T follicular helper cell (primary cell): ENCODE measurements around the gene SNRNP70.
"Not testable (repeated sequence)": the region's sequence is repeated elsewhere in the genome, so short reads cannot be mapped to it uniquely, and the experiment has no call there.

Experiments
- DNase-seq: peaks from one replicate; pipeline ENCODE4 v3.0.0-alpha.2; 2020; ENCODE audit warnings: low read depth
- total RNA-seq, 2 experiments: gene quantifications; one replicate each; lab custom pipeline; 2026; lab: John Stamatoyannopoulos, UW

SNRNP70 gene, protein sequence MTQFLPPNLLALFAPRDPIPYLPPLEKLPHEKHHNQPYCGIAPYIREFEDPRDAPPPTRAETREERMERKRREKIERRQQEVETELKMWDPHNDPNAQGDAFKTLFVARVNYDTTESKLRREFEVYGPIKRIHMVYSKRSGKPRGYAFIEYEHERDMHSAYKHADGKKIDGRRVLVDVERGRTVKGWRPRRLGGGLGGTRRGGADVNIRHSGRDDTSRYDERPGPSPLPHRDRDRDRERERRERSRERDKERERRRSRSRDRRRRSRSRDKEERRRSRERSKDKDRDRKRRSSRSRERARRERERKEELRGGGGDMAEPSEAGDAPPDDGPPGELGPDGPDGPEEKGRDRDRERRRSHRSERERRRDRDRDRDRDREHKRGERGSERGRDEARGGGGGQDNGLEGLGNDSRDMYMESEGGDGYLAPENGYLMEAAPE
- total RNA-seq, result 287 to 563 reads per million in 2 experiments

GRCh38 chr19:49085020-49085867 lies at the start of gene SNRNP70:
Gene SNRNP70, plus strand, starts transcription at chr19:49085451. Its CDS starts 964 bp downstream, at chr19:49086415.
- peak; percentile 98 for DNase-seq

GRCh38 chr19:49036815-49037214 lies 48.4 kb upstream of the SNRNP70 start, which contains the start of gene CGB1:
Gene CGB1, minus strand, starts transcription at chr19:49036895. Its CDS starts 184 bp downstream, at chr19:49036711.
- DNase-seq, result not testable (repeated sequence)

GRCh38 chr19:49038111-49038510 lies 47.1 kb upstream of the SNRNP70 start:
- not testable (repeated sequence) for DNase-seq

GRCh38 chr19:49038557-49039276 lies 46.5 kb upstream of the SNRNP70 start:
- not testable (repeated sequence) for DNase-seq

DNA sequence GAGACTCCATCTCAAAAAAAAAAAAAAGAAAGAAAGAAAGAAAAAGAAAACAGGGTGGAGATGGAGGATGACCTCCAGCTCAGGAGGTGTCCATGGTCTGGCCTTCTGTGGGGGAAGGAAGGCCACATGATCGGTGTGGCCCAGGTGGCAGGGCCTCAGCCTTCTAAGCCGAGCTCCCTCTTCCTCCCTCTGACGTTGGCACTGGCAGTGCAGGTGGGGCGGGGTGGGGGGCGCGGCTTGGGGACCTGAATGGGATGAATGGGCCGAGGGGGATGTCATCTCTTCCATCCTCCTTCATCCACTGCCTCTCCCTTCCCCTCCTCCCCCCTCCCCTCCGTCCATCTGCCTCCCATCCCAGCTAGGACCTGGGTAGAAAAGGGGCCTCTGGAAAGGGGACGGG lies 45.5 kb upstream of the SNRNP70 start:
- not testable (repeated sequence) for DNase-seq

- DNase-seq, result no peak
These were observed 43.1 kb upstream of the SNRNP70 start for GRCh38 chr19:49042177-49042576.

- not testable (repeated sequence) for DNase-seq
These were observed 42.6 kb upstream of the SNRNP70 start for GRCh38 chr19:49042666-49043065.

DNA sequence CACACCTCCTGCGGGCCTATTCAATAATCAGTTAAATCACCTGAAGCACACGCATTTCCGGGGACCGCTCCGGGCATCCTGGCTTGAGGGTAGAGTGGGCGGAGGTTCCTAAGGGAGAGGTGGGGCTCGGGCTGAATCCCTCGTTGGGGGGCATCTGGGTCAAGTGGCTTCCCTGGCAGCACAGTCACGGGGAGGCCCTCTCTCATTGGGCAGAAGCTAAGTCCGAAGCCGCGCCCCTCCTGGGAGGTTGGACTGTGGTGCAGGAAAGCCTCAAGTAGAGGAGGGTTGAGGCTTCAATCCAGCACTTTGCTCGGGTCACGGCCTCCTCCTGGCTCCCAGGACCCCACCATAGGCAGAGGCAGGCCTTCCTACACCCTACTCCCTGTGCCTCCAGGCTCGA lies 41.7 kb upstream of the SNRNP70 start, which contains the start of gene CGB5:
TSS of gene CGB5 (plus strand) at position 301 of the 400 bp plus-strand sequence. CDS start 362 bp downstream, outside the sequence.
- DNase-seq, result not testable (repeated sequence)

DNA sequence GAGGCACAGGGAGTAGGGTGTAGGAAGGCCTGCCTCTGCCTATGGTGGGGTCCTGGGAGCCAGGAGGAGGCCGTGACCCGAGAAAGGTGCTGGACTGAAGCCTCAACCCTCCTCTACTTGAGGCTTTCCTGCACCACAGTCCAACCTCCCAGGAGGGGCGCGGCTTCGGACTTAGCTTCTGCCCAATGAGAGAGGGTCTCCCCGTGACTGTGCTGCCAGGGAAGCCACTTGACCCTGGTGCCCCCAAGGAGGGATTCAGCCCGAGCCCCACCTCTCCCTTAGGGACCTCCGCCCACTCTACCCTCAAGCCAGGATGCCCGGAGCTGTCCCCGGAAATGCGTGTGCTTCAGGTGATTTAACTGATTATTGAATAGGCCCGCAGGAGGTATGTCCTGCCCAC lies 36.2 kb upstream of the SNRNP70 start, which contains the start of gene CGB8:
TSS of gene CGB8 (minus strand) at position 101 of the 400 bp plus-strand sequence. CDS start 372 bp downstream, outside the sequence.
- DNase-seq, result not testable (repeated sequence)

DNA sequence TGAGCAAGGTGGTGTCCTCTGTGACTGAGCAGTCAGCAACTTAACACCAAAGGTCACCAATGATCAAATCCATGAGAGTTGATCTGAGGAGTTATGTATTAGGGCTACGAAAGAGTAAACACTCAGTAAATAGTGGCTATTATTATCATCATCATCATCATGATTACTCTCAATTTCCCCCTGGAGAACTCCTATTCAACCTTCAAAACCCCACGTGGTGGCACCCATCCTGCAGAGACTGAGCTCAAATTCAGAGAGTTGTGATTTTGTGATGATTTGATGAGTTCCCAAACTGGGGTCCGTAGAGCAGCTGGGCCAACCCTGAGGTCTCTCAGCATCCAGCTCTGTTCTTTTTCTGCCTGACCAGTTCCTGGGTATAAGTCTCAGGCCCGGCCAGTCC lies 35.4 kb upstream of the SNRNP70 start:
- not testable (repeated sequence) for DNase-seq

GRCh38 chr19:49050376-49051033 lies 34.7 kb upstream of the SNRNP70 start:
- not testable (repeated sequence) for DNase-seq

GRCh38 chr19:49056101-49056901 lies 28.9 kb upstream of the SNRNP70 start:
- no peak for DNase-seq

- DNase-seq, result not testable (repeated sequence)
These were observed 28.2 kb upstream of the SNRNP70 start for GRCh38 chr19:49056902-49057596.

GRCh38 chr19:49057636-49058234 lies 27.5 kb upstream of the SNRNP70 start, which contains the start of gene CGB7:
Gene CGB7, minus strand, starts transcription at chr19:49057749. Its CDS starts 2,374 bp downstream, at chr19:49055375.
- DNase-seq, result no peak

DNA sequence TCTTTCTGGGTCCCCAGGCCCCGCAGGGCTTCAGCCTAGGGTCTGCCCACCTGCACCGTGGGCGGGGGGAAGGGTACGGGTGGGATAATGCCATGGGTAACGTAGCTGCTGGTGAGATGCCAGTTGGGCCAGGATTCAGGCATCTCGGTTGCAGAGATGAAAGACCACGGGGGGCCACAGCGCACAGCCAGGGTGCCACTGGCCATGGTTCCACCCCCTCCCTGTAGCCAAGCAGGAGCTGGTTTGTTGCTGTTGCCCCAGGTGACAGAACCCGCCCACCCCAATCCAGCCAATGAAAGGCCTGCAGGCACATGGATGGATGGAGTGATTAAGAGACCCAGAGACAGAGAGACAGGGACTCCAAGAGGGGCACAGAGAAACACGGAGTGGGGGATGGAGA lies 26.7 kb upstream of the SNRNP70 start:
- no peak for DNase-seq

GRCh38 chr19:49059053-49059452 lies 26.2 kb upstream of the SNRNP70 start:
- no peak for DNase-seq

- DNase-seq, result no peak
These were observed 24.3 kb upstream of the SNRNP70 start for GRCh38 chr19:49061000-49061399.

DNA sequence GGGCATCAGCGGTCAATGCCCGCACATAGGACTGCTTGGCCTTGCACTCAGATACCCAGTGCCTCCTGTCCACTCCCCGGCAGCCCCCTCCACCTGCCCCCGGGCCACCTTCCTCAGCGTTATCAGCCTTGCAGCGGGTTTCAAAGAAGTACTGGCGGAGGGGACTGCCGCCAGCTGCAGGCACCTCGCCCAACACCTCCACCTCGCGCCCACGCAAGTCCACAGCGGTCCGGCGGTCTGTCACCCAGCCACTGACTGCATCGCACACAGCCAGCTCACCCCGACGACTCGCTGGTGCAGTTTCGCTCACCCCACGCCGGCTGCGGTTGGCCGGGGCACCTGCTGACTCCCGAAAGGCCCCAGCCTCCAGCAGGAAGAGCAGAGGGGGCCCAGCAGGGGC lies 23.8 kb upstream of the SNRNP70 start:
- no peak for DNase-seq
